ENCODE results near the gene GMDS. TPM values are rescaled to one million over a fixed set of nuclear protein-coding genes. Genes with fewer than 3 reads are reported as not detected.
A peak's percentile ranks its signal among the peaks of the same experiment; 100 is the strongest.

GMDS gene
- total and polyA plus RNA-seq, 2 experiments from 2014 or later = 30.1 to 36.5 TPM

DNA sequence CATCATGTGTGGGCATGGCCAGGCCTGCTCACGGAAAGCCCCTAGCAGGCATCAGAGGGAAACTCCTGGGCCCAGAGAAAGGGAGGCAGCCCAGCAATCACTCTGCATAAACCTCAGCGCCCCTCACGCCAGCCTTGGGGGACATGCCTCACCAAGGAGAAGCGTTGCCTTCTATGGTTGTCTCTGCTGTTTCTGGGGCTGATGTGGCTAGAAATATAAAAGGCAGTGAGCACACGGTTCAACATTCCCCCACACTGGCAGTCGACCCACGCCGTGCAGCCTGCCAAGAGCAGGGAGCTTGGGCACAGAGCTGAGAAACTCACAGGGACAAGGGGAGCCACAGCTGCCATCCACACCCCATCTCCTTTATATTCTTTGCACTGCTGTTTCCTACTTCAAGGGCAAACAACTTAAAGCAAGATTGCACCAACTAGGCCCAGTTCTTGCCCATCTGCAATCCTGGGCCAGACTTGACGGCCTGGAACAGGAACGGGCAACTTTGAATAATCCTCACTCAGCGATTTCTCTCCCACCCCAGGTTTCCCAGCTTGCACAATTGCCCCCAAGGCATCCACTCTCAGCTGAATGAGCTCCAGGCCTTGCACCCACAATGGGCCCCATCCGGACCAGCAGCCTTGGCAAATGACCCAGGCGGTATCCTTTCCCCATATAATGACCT, 671.2 kb downstream of the GMDS start:
- Histone ChIP-seq H3K4me2 (peak overlapping the region; percentile 38; the same call in 1 of the 2 replicates), H3F3A (replicated peaks; ENCODE audit: low read depth) (no peaks in the 10 kb centered on the region), H2AFZ (peak overlapping the region; percentile 89; the same call in 1 of the 2 replicates), H4K20me1 (replicated peaks; ENCODE audit: insufficient read depth) (no peaks in the 10 kb centered on the region), H3K27me3 (ENCODE audit: insufficient read depth) (no peaks in the 10 kb centered on the region), H3K27ac (ENCODE audit: low read depth) (no peak overlapping the region), H3K4me3 (no peak overlapping the region), H3K4me1 (ENCODE audit: insufficient read depth) (peaks cover 14% of the 10 kb centered on the region), H3K36me3 (ENCODE audit: insufficient read depth) (no peaks in the 10 kb centered on the region), H3K9me2 (ENCODE audit: insufficient read depth) (no peaks in the 10 kb centered on the region), H3K79me2 (replicated peaks; ENCODE audit: insufficient read depth) (no peaks in the 10 kb centered on the region)
- peaks cover 34% of the 10 kb centered on the region for H3K4me1 Mint-ChIP-seq
- no peak for TF ChIP-seq CREB1 (CRISPR knock-in tag; IDR thresholded peaks at IDR 0.05; ENCODE audit: low read depth)
- TF ChIP-seq ZNF331 (CRISPR knock-in tag; IDR thresholded peaks at IDR 0.05; ENCODE audit: low read depth) = no peak
- TF ChIP-seq, protein P1, sequence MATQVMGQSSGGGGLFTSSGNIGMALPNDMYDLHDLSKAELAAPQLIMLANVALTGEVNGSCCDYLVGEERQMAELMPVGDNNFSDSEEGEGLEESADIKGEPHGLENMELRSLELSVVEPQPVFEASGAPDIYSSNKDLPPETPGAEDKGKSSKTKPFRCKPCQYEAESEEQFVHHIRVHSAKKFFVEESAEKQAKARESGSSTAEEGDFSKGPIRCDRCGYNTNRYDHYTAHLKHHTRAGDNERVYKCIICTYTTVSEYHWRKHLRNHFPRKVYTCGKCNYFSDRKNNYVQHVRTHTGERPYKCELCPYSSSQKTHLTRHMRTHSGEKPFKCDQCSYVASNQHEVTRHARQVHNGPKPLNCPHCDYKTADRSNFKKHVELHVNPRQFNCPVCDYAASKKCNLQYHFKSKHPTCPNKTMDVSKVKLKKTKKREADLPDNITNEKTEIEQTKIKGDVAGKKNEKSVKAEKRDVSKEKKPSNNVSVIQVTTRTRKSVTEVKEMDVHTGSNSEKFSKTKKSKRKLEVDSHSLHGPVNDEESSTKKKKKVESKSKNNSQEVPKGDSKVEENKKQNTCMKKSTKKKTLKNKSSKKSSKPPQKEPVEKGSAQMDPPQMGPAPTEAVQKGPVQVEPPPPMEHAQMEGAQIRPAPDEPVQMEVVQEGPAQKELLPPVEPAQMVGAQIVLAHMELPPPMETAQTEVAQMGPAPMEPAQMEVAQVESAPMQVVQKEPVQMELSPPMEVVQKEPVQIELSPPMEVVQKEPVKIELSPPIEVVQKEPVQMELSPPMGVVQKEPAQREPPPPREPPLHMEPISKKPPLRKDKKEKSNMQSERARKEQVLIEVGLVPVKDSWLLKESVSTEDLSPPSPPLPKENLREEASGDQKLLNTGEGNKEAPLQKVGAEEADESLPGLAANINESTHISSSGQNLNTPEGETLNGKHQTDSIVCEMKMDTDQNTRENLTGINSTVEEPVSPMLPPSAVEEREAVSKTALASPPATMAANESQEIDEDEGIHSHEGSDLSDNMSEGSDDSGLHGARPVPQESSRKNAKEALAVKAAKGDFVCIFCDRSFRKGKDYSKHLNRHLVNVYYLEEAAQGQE (IDR thresholded peaks at IDR 0.05; ENCODE audit: unreplicated experiment) = no peak
- no peak for TF ChIP-seq ZNF462 (CRISPR knock-in tag; IDR thresholded peaks at IDR 0.05)
- no peak for TF ChIP-seq JUNB (IDR thresholded peaks at IDR 0.05; ENCODE audit: unreplicated experiment)
- no peak for TF ChIP-seq EZH2 (IDR thresholded peaks at IDR 0.05; ENCODE audit: low read depth, unreplicated experiment)
- TF ChIP-seq, protein P2, sequence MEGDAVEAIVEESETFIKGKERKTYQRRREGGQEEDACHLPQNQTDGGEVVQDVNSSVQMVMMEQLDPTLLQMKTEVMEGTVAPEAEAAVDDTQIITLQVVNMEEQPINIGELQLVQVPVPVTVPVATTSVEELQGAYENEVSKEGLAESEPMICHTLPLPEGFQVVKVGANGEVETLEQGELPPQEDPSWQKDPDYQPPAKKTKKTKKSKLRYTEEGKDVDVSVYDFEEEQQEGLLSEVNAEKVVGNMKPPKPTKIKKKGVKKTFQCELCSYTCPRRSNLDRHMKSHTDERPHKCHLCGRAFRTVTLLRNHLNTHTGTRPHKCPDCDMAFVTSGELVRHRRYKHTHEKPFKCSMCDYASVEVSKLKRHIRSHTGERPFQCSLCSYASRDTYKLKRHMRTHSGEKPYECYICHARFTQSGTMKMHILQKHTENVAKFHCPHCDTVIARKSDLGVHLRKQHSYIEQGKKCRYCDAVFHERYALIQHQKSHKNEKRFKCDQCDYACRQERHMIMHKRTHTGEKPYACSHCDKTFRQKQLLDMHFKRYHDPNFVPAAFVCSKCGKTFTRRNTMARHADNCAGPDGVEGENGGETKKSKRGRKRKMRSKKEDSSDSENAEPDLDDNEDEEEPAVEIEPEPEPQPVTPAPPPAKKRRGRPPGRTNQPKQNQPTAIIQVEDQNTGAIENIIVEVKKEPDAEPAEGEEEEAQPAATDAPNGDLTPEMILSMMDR (conservative IDR thresholded peaks at IDR 0.05; ENCODE audit: low read depth in 2 of 2) = no peak
- TF ChIP-seq ZNF114 (CRISPR knock-in tag; IDR thresholded peaks at IDR 0.05) = no peak
- TF ChIP-seq EZH2phosphoT487 (IDR thresholded peaks at IDR 0.05; ENCODE audit: unreplicated experiment) = no peak
- TF ChIP-seq, protein P3, sequence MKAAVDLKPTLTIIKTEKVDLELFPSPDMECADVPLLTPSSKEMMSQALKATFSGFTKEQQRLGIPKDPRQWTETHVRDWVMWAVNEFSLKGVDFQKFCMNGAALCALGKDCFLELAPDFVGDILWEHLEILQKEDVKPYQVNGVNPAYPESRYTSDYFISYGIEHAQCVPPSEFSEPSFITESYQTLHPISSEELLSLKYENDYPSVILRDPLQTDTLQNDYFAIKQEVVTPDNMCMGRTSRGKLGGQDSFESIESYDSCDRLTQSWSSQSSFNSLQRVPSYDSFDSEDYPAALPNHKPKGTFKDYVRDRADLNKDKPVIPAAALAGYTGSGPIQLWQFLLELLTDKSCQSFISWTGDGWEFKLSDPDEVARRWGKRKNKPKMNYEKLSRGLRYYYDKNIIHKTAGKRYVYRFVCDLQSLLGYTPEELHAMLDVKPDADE (IDR thresholded peaks at IDR 0.05) = no peak
- no peak for TF ChIP-seq POLR2AphosphoS5 (IDR thresholded peaks at IDR 0.05; ENCODE audit: low read depth)
- TF ChIP-seq STAT1 (IDR thresholded peaks at IDR 0.05; ENCODE audit: unreplicated experiment) = no peak
- no peak for TF ChIP-seq NANOG (IDR thresholded peaks at IDR 0.05; ENCODE audit: borderline replicate concordance)
- peaks cover 13% of the 10 kb centered on the region for H3K27me3 Mint-ChIP-seq (ENCODE audit: insufficient read depth, low read depth, poor library complexity)
- H3K4me3 Mint-ChIP-seq = 0 out of 3 replicates have a peak overlapping the region, but pooled peaks have one; percentile 6
- DNase-seq (ENCODE audit: low spot score) (no peak), ATAC-seq (peak; percentile 36)
- peaks cover 10% of the 10 kb centered on the region; the same call in 2 of the 3 replicates for H3K9me3 Mint-ChIP-seq
- H3K27ac Mint-ChIP-seq = no peak overlapping the region
- H3K36me3 Mint-ChIP-seq (ENCODE audit: low read depth) = no peaks in the 10 kb centered on the region; the same call in 2 of the 3 replicates
